Keratinocyte (primary cell): ENCODE results near the gene SERPINA4. TPM values are rescaled to one million over a fixed set of nuclear protein-coding genes. Genes with fewer than 3 reads are reported as not detected.

Experiments used
- DNase-seq: peaks from one replicate; pipeline ENCODE4 v3.0.0-alpha.2; 2011; ENCODE audit warnings: low read depth, missing footprints, low spot score
- FAIRE-seq: peaks from 2 replicates; lab custom pipeline; 2011; peaks lifted over from hg19 to GRCh38; lab: Jason Lieb, UNC
- H2AFZ ChIP-seq: 2 replicates; pipeline ENCODE4 v1.6.0; 2012; ENCODE audit warnings: low read length, control low read depth, inconsistent platforms; ENCODE audit not compliant: control insufficient read depth
- H3K27ac ChIP-seq: 2 replicates; pipeline ENCODE4 v1.5.1; 2011; ENCODE audit warnings: low read length; ENCODE audit not compliant: control insufficient read depth, insufficient read depth
- H3K27me3 ChIP-seq: 3 replicates; pipeline ENCODE4 v1.6.0; 2011; ENCODE audit warnings: low read length; ENCODE audit not compliant: control insufficient read depth, insufficient read depth; ENCODE audit errors: extremely low read depth
- H3K36me3 ChIP-seq, 2 experiments: 2 replicates in 1 of 2; 3 replicates in 1 of 2; pipeline ENCODE4 v1.5.1; 2011; ENCODE audit warnings: low read length in 2 of 2, mild to moderate bottlenecking in 1 of 2; ENCODE audit not compliant: control insufficient read depth in 2 of 2, insufficient read depth in 2 of 2; ENCODE audit errors: extremely low read depth in 1 of 2
- H3K4me1 ChIP-seq: 3 replicates; pipeline ENCODE4 v1.5.1; 2011; ENCODE audit warnings: low read length; ENCODE audit not compliant: control insufficient read depth, insufficient read depth; ENCODE audit errors: extremely low read depth
- H3K4me2 ChIP-seq: 3 replicates; pipeline ENCODE4 v1.6.0; 2011; ENCODE audit warnings: low read depth, low read length; ENCODE audit not compliant: control insufficient read depth, insufficient read depth; ENCODE audit errors: extremely low read depth
- H3K4me3 ChIP-seq, 3 experiments: fragments of 200-600 bp in 1 of 3; sonication (generic) in 1 of 3; 2 replicates in 2 of 3; 3 replicates in 1 of 3; pipeline ENCODE4 v1.5.1; 2011 to 2016; ENCODE audit warnings: low read length in 3 of 3, mild to moderate bottlenecking in 3 of 3, control low read depth in 2 of 3, inconsistent platforms in 1 of 3, low read depth in 1 of 3, mixed read lengths in 1 of 3, mixed run types in 1 of 3, moderate library complexity in 1 of 3; ENCODE audit not compliant: control insufficient read depth in 2 of 3, insufficient read depth in 2 of 3; ENCODE audit errors: extremely low read depth in 1 of 3
- H3K79me2 ChIP-seq: 2 replicates; pipeline ENCODE4 v1.6.0; 2012; ENCODE audit warnings: low read length; ENCODE audit not compliant: control insufficient read depth, insufficient read depth
- H3K9ac ChIP-seq: 3 replicates; pipeline ENCODE4 v1.6.0; 2011; ENCODE audit warnings: low read length; ENCODE audit not compliant: control insufficient read depth, insufficient read depth; ENCODE audit errors: extremely low read depth
- H3K9me1 ChIP-seq: 3 replicates; pipeline ENCODE4 v1.6.0; 2011; ENCODE audit warnings: low read length; ENCODE audit not compliant: control insufficient read depth, insufficient read depth; ENCODE audit errors: extremely low read depth
- H3K9me3 ChIP-seq: 2 replicates; pipeline ENCODE4 v1.5.1; 2012; ENCODE audit warnings: low read depth, low read length; ENCODE audit not compliant: control insufficient read depth
- H4K20me1 ChIP-seq: 3 replicates; pipeline ENCODE4 v1.6.0; 2011; ENCODE audit warnings: low read length; ENCODE audit not compliant: control insufficient read depth, insufficient read depth; ENCODE audit errors: extremely low read depth
- CTCF ChIP-seq, 3 experiments: IDR thresholded peaks in 1 of 3; conservative IDR thresholded peaks in 1 of 3; optimal IDR thresholded peaks in 1 of 3; 2 replicates in 2 of 3; 3 replicates in 1 of 3; pipeline versions ENCODE3 to v1.5.1; 2011; ENCODE audit warnings: low read length in 3 of 3, mild to moderate bottlenecking in 3 of 3, moderate library complexity in 2 of 3, control low read depth in 1 of 3, inconsistent platforms in 1 of 3; ENCODE audit not compliant: insufficient read depth in 2 of 3; ENCODE audit errors: extremely low read depth in 1 of 3
- EZH2 ChIP-seq: IDR thresholded peaks from one replicate; pipeline ENCODE4 v1.6.1; 2012; ENCODE audit warnings: inconsistent platforms, mild to moderate bottlenecking, low read length, moderate library complexity
- dilution Hi-C: fragments of 300-500 bp; cut with MboI; formaldehyde crosslinking; loops from one replicate; pipeline ENCODE4 v1.7.0; 2020; ENCODE audit warnings: low sequenced_read_pairs; ENCODE audit not compliant: extremely low pct_ligation_motif_present
- polyA plus RNA-seq, 5 experiments: library from polyadenylated mRNA; depleted of rRNA in 3 of 5; stranded (reverse) in 3 of 5; stranded (forward) in 1 of 5; unstranded in 1 of 5; fragments of >200 nt; gene quantifications; 1 replicate in 1 of 5; 2 replicates in 3 of 5; 3 replicates in 1 of 5; pipeline versions ENCODE4 v1.2.1 to v1.2.3, GENCODE V29; 2011 to 2012; ENCODE audit warnings: missing spikeins in 2 of 5, low read depth in 1 of 5, low replicate concordance in 1 of 5

SERPINA4 gene
- polyA plus RNA-seq, 1 donor (not counting 4 experiments of a cell fraction or from before 2014, with no cell fraction given) = not detected

- Histone ChIP-seq H2AFZ (no peak within 1 kb of the TSS), H4K20me1 (no peaks in the 10 kb centered on the region), H3K4me3 (no peak within 1 kb of the TSS), H3K27ac (no peak within 1 kb of the TSS), H3K4me1 (peaks cover 9% of the 10 kb centered on the region), H3K79me2 (no peaks in the 10 kb centered on the region), H3K4me2 (no peak within 1 kb of the TSS), H3K9me3 (no peaks in the 10 kb centered on the region), H3K36me3 (no peaks in the 10 kb centered on the region), H3K27me3 (no peaks in the 10 kb centered on the region), H3K9me1 (no peaks in the 10 kb centered on the region), H3K9ac (no peak within 1 kb of the TSS)
- dilution Hi-C loops = no loop called here
- no peak for TF ChIP-seq CTCF (optimal IDR thresholded peaks at IDR 0.05 in 1 of 3, IDR thresholded peaks at IDR 0.05 in 1 of 3, conservative IDR thresholded peaks at IDR 0.05 in 1 of 3; ENCODE audit: extremely low read depth in 1 of 3, insufficient read depth in 2 of 3, low read length in 3 of 3)
- no peak for TF ChIP-seq EZH2
- FAIRE-seq = no peak
- no peak for DNase-seq
These were observed 50.9 kb downstream of the SERPINA4 start, which contains the start of gene SERPINA3 for GRCh38 chr14:94612174-94612573. SERPINA3 (plus strand) TSS chr14:94612391; CDS start chr14:94614442, 2,051 bp downstream.

GRCh38 chr14:94612580-94613554, 51.6 kb downstream of the SERPINA4 start:
- DNase-seq = no peak
- Histone ChIP-seq H3K79me2 (no peaks in the 10 kb centered on the region), H3K9me3 (no peaks in the 10 kb centered on the region), H3K4me3 (no peak overlapping the region), H3K9me1 (no peaks in the 10 kb centered on the region), H3K27ac (no peak overlapping the region), H2AFZ (no peak overlapping the region), H3K9ac (no peak overlapping the region), H4K20me1 (no peaks in the 10 kb centered on the region), H3K4me1 (peaks cover 9% of the 10 kb centered on the region), H3K4me2 (no peak overlapping the region), H3K27me3 (no peaks in the 10 kb centered on the region), H3K36me3 (no peaks in the 10 kb centered on the region)
- FAIRE-seq = no peak
- dilution Hi-C loops = no loop called here
- TF ChIP-seq EZH2 = no peak
- TF ChIP-seq CTCF (optimal IDR thresholded peaks at IDR 0.05 in 1 of 3, IDR thresholded peaks at IDR 0.05 in 1 of 3, conservative IDR thresholded peaks at IDR 0.05 in 1 of 3; ENCODE audit: extremely low read depth in 1 of 3, insufficient read depth in 2 of 3, low read length in 3 of 3) = no peak
